T-helper 1 cell treated with Interleukin-12 subunit alpha and Interleukin-12 subunit beta and Interleukin-4 antibody, amounts not matched to agents 30 ng/mL and 1 ng/mL, for 36 hours (primary cell): ENCODE measurements around the gene PLAAT1. TPM values are rescaled to one million over a fixed set of nuclear protein-coding genes. Genes with fewer than 3 reads are reported as not detected.

ENCODE experiments used
- total RNA-seq: library from RNA; stranded (reverse); gene quantifications from 2 replicates; pipeline ENCODE4 v1.2.3, GENCODE V29; 2022

The PLAAT1 gene
- total RNA-seq, 1 donor from 2014 or later: not detected

Other genes starting within 250 kb of the PLAAT1 start
- gene ATP13A5, start 137.5 kb downstream of the PLAAT1 start, total RNA-seq: not detected in 2 replicates